Breast epithelium (tissue), 3 donors: ENCODE measurements around the gene UPK2.

Experiments used
- CTCF ChIP-seq, 3 donors: fragments of 450-650 bp; IDR thresholded peaks; one replicate each; pipeline ENCODE4 v1.5.1; 2016 to 2017; ENCODE audit warnings: antibody characterized with exemption in 3 of 3, mild to moderate bottlenecking in 3 of 3, moderate library complexity in 3 of 3
- POLR2A ChIP-seq: fragments of 450-650 bp; IDR thresholded peaks from one replicate; pipeline ENCODE4 v1.6.1; 2016; ENCODE audit warnings: antibody characterized with exemption, mild to moderate bottlenecking, moderate library complexity
- POLR2AphosphoS5 ChIP-seq, 3 donors: sonication (generic); formaldehyde crosslinking; IDR thresholded peaks; one replicate each; pipeline ENCODE4 v1.6.1; 2017; ENCODE audit warnings: antibody characterized with exemption in 3 of 3

- TF ChIP-seq POLR2A (no peak), CTCF (IDR thresholded peaks at IDR 0.05) (no peak), POLR2AphosphoS5 (IDR thresholded peaks at IDR 0.05) (no peak)
Observed at GRCh38 chr11:119000906-119001305, 44.8 kb downstream of the UPK2 start.
